ENCODE results near the gene KCNC4.

Gene KCNC4

GRCh38 chr1:110196917-110197765 is 13.0 kb upstream of the KCNC4 start:
- peak; percentile 98 for TF ChIP-seq CTCF (IDR thresholded peaks at IDR 0.05; ENCODE audit: low read length, missing control alignments)
- peak; percentile 45 for DNase-seq (ENCODE audit: low read depth)

GRCh38 chr1:110197905-110198629 is 12.0 kb upstream of the KCNC4 start:
- no peak overlapping the region for H3K4me3 ChIP-seq (replicated peaks; ENCODE audit: low read depth, low read length)
- no peak for TF ChIP-seq CTCF (IDR thresholded peaks at IDR 0.05; ENCODE audit: low read length, missing control alignments)
- DNase-seq (ENCODE audit: low read depth): no peak

More at GRCh38 chr1:110196917-110197765, 13.0 kb upstream of the KCNC4 start:
- H3K4me3 ChIP-seq (replicated peaks; ENCODE audit: low read depth, low read length): no peak overlapping the region

- H3K4me3 ChIP-seq (replicated peaks; ENCODE audit: low read depth, low read length): no peak overlapping the region
- TF ChIP-seq CTCF (IDR thresholded peaks at IDR 0.05; ENCODE audit: low read length, missing control alignments): no peak
Observed at GRCh38 chr1:110198746-110199145, 11.4 kb upstream of the KCNC4 start.

GRCh38 chr1:110200190-110200589 is 9.9 kb upstream of the KCNC4 start:
- no peak overlapping the region for H3K4me3 ChIP-seq (replicated peaks; ENCODE audit: low read depth, low read length)
- no peak for TF ChIP-seq CTCF (IDR thresholded peaks at IDR 0.05; ENCODE audit: low read length, missing control alignments)
- DNase-seq (ENCODE audit: low read depth): no peak

More at GRCh38 chr1:110198746-110199145, 11.4 kb upstream of the KCNC4 start:
- no peak for DNase-seq (ENCODE audit: low read depth)

- no peak for DNase-seq (ENCODE audit: low read depth)
- no peak for TF ChIP-seq CTCF (IDR thresholded peaks at IDR 0.05; ENCODE audit: low read length, missing control alignments)
- no peak overlapping the region for H3K4me3 ChIP-seq (replicated peaks; ENCODE audit: low read depth, low read length)
Observed at GRCh38 chr1:110200666-110201065, 9.4 kb upstream of the KCNC4 start.

GRCh38 chr1:110201157-110201825 is 8.8 kb upstream of the KCNC4 start:
- H3K4me3 ChIP-seq (replicated peaks; ENCODE audit: low read depth, low read length): no peak overlapping the region
- no peak for DNase-seq (ENCODE audit: low read depth)
- TF ChIP-seq CTCF (IDR thresholded peaks at IDR 0.05; ENCODE audit: low read length, missing control alignments): no peak
